Measurements from ENCODE around the gene SLC7A6OS. TPM values are rescaled to one million over a fixed set of nuclear protein-coding genes. Genes with fewer than 3 reads are reported as not detected.

The SLC7A6OS gene
- total RNA-seq, 1 experiment from 2014 or later, result 24.5 TPM

DNA sequence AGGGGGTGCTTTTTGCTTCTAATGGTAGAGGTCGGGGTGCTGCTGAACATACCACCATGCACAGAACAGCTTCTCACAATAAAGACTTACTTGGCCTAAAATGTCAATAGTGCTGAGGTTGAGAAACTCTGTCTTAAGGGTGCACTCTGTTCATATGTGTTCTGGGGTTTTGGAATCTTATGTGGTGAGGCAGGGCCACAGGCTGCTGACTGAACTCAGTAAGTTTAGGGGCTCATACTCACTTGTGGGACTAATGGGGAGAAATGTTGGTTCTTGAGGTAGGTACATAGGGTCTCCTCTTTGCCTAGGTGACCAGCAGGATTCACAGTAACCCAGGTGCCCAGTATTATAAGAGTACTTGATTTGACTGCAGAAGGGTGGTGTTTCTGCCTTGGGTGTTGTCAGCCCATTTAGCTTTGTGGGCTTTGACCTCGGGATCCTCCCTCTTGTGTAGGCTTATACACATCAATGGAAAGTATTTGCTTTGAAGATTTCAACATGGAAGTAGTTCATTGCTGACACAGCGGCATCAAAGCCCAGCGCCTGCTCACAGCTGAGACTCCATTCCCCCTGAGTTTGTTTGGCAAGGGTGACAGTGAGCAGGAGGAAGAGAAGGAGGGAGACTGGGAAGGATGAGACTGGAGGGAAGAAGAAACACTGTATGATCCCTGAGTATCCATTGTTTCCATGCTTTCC, 29.2 kb downstream of the SLC7A6OS start:
- no peak overlapping the region for H2BK20ac ChIP-seq (ENCODE audit: low read depth, low read length, poor library complexity, severe bottlenecking)
- H3K23me2 ChIP-seq (ENCODE audit: insufficient read length, low read depth, low read length, poor library complexity, severe bottlenecking), result no peaks in the 10 kb centered on the region
- no peaks in the 10 kb centered on the region for H4K20me1 ChIP-seq (ENCODE audit: control insufficient read depth, insufficient read depth, insufficient read length)
- Mint-ChIP-seq H3K4me3 (no peak overlapping the region), H3K36me3 (ENCODE audit: insufficient read depth in 1 of 3, low read depth in 3 of 3) (peaks cover 4 to 25% (median 5%) of the 10 kb centered on the region in 3 experiments; a peak in 5 of 7 replicates), H3K27me3 (ENCODE audit: low read depth) (no peaks in the 10 kb centered on the region), H3K27ac (peak overlapping the region in 1 of 3 experiments; percentile 71; a peak in 1 of 7 replicates), H3K4me1 (peaks cover 0 to 2% of the 10 kb centered on the region in 2 experiments; a peak in 1 of 4 replicates), H3K9me3 (no peaks in the 10 kb centered on the region)
- H3K4me1 ChIP-seq (ENCODE audit: insufficient read depth, low read length), result no peaks in the 10 kb centered on the region
- no peak overlapping the region for H2AK5ac ChIP-seq (ENCODE audit: insufficient read length, low read length)
- no peak overlapping the region for H3K23ac ChIP-seq (ENCODE audit: insufficient read length, low read depth, low read length)
- DNase-seq, result no peak
- no peak overlapping the region for H3K27ac ChIP-seq (ENCODE audit: insufficient read length, low read depth, low read length)
- no peak overlapping the region for H4K5ac ChIP-seq (ENCODE audit: insufficient read length, low read depth, low read length)
- H2BK120ac ChIP-seq (ENCODE audit: low read depth, low read length, poor library complexity, severe bottlenecking), result no peak overlapping the region
- TF ChIP-seq, protein P1, sequence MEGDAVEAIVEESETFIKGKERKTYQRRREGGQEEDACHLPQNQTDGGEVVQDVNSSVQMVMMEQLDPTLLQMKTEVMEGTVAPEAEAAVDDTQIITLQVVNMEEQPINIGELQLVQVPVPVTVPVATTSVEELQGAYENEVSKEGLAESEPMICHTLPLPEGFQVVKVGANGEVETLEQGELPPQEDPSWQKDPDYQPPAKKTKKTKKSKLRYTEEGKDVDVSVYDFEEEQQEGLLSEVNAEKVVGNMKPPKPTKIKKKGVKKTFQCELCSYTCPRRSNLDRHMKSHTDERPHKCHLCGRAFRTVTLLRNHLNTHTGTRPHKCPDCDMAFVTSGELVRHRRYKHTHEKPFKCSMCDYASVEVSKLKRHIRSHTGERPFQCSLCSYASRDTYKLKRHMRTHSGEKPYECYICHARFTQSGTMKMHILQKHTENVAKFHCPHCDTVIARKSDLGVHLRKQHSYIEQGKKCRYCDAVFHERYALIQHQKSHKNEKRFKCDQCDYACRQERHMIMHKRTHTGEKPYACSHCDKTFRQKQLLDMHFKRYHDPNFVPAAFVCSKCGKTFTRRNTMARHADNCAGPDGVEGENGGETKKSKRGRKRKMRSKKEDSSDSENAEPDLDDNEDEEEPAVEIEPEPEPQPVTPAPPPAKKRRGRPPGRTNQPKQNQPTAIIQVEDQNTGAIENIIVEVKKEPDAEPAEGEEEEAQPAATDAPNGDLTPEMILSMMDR (conservative IDR thresholded peaks at IDR 0.05), result no peak
- H2BK12ac ChIP-seq (ENCODE audit: insufficient read length, low read depth, low read length), result no peak overlapping the region
- no peak overlapping the region for H2AFZ ChIP-seq (ENCODE audit: low read length)
- H3K27me3 ChIP-seq (ENCODE audit: insufficient read depth, low read length), result no peaks in the 10 kb centered on the region
- H3T11ph ChIP-seq (ENCODE audit: low read length), result no peak overlapping the region
- no peak overlapping the region for H4K8ac ChIP-seq (replicated peaks; ENCODE audit: insufficient read length, low read depth, low read length)
- no peak overlapping the region for H3K4ac ChIP-seq (ENCODE audit: low read depth, low read length)
- H3K9ac ChIP-seq (ENCODE audit: extremely low read depth, insufficient read length, low read length), result no peak overlapping the region
- no peak overlapping the region for H2BK5ac ChIP-seq (ENCODE audit: insufficient read length, low read length)
- no peaks in the 10 kb centered on the region for H3K79me2 ChIP-seq (ENCODE audit: insufficient read depth, low read length)
- no peak overlapping the region for H3K14ac ChIP-seq (ENCODE audit: insufficient read depth, low read length)
- no peak overlapping the region for H3K18ac ChIP-seq (ENCODE audit: insufficient read length, low read depth, low read length)
- no CpG with 5 or more reads among the region's 4 CpGs for WGBS (ENCODE audit: extremely low coverage, insufficient read length, low lambda C conversion rate)
- no peak overlapping the region for H3K4me2 ChIP-seq (ENCODE audit: insufficient read depth, insufficient read length, low read length)
- no peaks in the 10 kb centered on the region for H3K79me1 ChIP-seq (ENCODE audit: insufficient read depth, low read depth, low read length, poor library complexity, severe bottlenecking)
- H4K91ac ChIP-seq (ENCODE audit: insufficient read length, low read depth, low read length), result no peak overlapping the region
- no peak overlapping the region for H2BK15ac ChIP-seq (ENCODE audit: low read depth, low read length)
- no peaks in the 10 kb centered on the region for H3K9me3 ChIP-seq (ENCODE audit: control insufficient read depth, low read depth, low read length)
- no peak overlapping the region for H3K56ac ChIP-seq (ENCODE audit: insufficient read length, low read depth, low read length)
